PC-3 (cell line): ENCODE results near the gene ANKFN1. TPM values are rescaled to one million over a fixed set of nuclear protein-coding genes. Genes with fewer than 3 reads are reported as not detected.

Experiments
- ATAC-seq: fragments of 200-7000 bp; cut with Tn5 transposase; 2 replicates; pipeline ENCODE4 v1.9.1; 2020; ENCODE audit warnings: mild to moderate bottlenecking, moderate library complexity
- BruUV-seq: library from RNA; stranded (reverse); fragments of 400-500 nt; replicated peaks from 2 replicates; lab custom pipeline; 2021; lab: Mats Ljungman, UMichigan
- CTCF ChIA-PET: fragments of 300-600 bp; sonication (Branson Sonifier 250); formaldehyde crosslinking; loops from one replicate; lab custom pipeline; 2022; ENCODE audit warnings: antibody characterized with exemption; lab: Charles Lee
- POLR2A ChIA-PET: fragments of 300-600 bp; sonication (Branson Sonifier 250); formaldehyde crosslinking; loops from one replicate; lab custom pipeline; 2022; ENCODE audit warnings: antibody characterized with exemption; ENCODE audit not compliant: unreplicated experiment; lab: Charles Lee
- DNase-seq: peaks from one replicate; pipeline ENCODE4 v3.0.0-alpha.2; 2015
- H2AFZ ChIP-seq: fragments of 300-600 bp; sonication (generic); 2 replicates; pipeline ENCODE4 v1.6.0; 2016; ENCODE audit warnings: antibody characterized with exemption, low read length
- H3F3A ChIP-seq: fragments of 300-600 bp; sonication (generic); one replicate; pipeline ENCODE4 v1.6.0; 2017; ENCODE audit warnings: antibody characterized with exemption, low read length, control low read depth, mild to moderate bottlenecking; ENCODE audit not compliant: unreplicated experiment
- H3K27ac ChIP-seq: fragments of 300-600 bp; sonication (generic); 2 replicates; pipeline ENCODE4 v1.5.1; 2016; ENCODE audit warnings: mild to moderate bottlenecking, low read length
- H3K27me3 ChIP-seq: fragments of 300-600 bp; sonication (generic); 2 replicates; pipeline ENCODE4 v1.6.1; 2016; ENCODE audit warnings: low read length, mixed read lengths
- H3K36me3 ChIP-seq: fragments of 300-600 bp; sonication (generic); 2 replicates; pipeline ENCODE4 v1.6.1; 2016; ENCODE audit warnings: low read depth, mixed run types, low read length, mixed read lengths
- H3K4me1 ChIP-seq: fragments of 300-600 bp; sonication (generic); 2 replicates; pipeline ENCODE4 v1.5.1; 2016; ENCODE audit warnings: low read length; ENCODE audit not compliant: insufficient read depth
- H3K4me2 ChIP-seq: fragments of 300-600 bp; sonication (generic); 2 replicates; pipeline ENCODE4 v1.6.0; 2016; ENCODE audit warnings: low read length
- H3K4me3 ChIP-seq: fragments of 300-600 bp; sonication (generic); 2 replicates; pipeline ENCODE4 v1.5.1; 2016; ENCODE audit warnings: mild to moderate bottlenecking, low read length, mixed read lengths
- H3K79me2 ChIP-seq: fragments of 300-600 bp; sonication (generic); 2 replicates; pipeline ENCODE4 v1.6.1; 2017; ENCODE audit warnings: low read length, mixed read lengths
- H3K9ac ChIP-seq: fragments of 300-600 bp; sonication (generic); 2 replicates; pipeline ENCODE4 v1.6.0; 2016; ENCODE audit warnings: mild to moderate bottlenecking, low read length
- H3K9me2 ChIP-seq: fragments of 300-600 bp; sonication (generic); replicated peaks from 2 replicates; pipeline ENCODE4 v1.6.1; 2016; ENCODE audit warnings: mixed run types, low read length, mixed read lengths
- H3K9me3 ChIP-seq: fragments of 300-600 bp; sonication (generic); 2 replicates; pipeline ENCODE4 v1.6.1; 2016; ENCODE audit warnings: low read length, mixed read lengths
- H4K20me1 ChIP-seq: fragments of 300-600 bp; sonication (generic); 2 replicates; pipeline ENCODE4 v1.6.1; 2016; ENCODE audit warnings: low read length, mixed read lengths
- EZH2 ChIP-seq: fragments of 300-600 bp; sonication (generic); IDR thresholded peaks from one replicate; pipeline ENCODE4 v1.6.1; 2017; ENCODE audit warnings: antibody characterized with exemption, mild to moderate bottlenecking, low read length; ENCODE audit not compliant: unreplicated experiment
- EZH2phosphoT487 ChIP-seq: fragments of 300-600 bp; sonication (generic); IDR thresholded peaks from 2 replicates; pipeline ENCODE4 v1.6.1; 2018; ENCODE audit warnings: mild to moderate bottlenecking, antibody characterized with exemption, low read length, borderline replicate concordance
- intact Hi-C: fragments of 100-400 bp; cut with micrococcal nuclease; formaldehyde crosslinking; loops from 2 replicates; pipeline ENCODE4 v1.9.0; 2023
- total RNA-seq: library from RNA; depleted of rRNA; stranded (reverse); fragments of >200 nt; gene quantifications from 2 replicates; pipeline ENCODE4 v1.2.3, GENCODE V29; 2014
- TF ChIP-seq, protein P1 (sequence below): fragments of 300-600 bp; sonication (generic); conservative IDR thresholded peaks from 2 replicates; pipeline ENCODE4 v1.5.1; 2017; ENCODE audit warnings: antibody characterized with exemption, low read depth, mild to moderate bottlenecking, low read length

Gene ANKFN1
- total RNA-seq, 1 experiment from 2014 or later, result not detected

DNA sequence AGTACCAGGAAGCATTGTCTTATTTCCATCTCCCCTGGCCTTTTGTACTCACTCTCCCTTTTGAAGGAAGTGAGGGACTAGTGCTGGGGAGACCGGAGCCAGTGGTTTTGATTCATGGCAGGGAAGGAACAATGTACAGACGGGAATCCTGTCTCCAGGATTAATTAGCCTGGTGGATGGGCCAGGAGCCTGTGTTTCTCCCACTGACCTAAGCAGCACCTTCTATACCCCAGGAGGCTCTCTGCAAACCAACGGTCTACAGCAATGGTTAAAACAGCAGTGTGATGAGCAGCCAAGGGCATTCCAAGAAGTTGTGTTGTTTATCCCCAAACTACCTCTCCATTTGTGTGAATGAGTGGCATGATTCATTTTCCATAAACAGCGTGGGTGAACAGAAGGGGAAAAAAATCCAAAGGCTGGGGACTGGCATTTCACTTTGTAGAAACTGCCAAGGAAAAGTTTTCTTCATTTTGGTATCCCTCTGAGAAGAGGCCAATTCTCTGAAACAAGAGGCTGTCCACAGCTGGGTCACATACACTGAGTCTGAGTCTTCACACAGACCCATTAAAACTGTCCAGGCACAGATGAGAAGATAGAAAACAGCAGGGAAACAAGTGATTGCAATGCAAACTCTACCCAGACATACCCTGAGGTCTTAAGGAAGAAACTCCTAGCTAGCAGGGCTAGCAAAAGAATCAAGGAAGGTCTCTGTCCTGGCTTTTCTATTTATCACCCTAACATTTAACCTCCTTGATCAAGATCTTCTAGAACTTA lies 18.1 kb downstream of the ANKFN1 start:
- no peaks in the 10 kb centered on the region for H3K4me1 ChIP-seq
- no peak overlapping the region for H3K27ac ChIP-seq
- ChIA-PET POLR2A (no interaction called here), CTCF (no interaction called here)
- TF ChIP-seq, protein P1, sequence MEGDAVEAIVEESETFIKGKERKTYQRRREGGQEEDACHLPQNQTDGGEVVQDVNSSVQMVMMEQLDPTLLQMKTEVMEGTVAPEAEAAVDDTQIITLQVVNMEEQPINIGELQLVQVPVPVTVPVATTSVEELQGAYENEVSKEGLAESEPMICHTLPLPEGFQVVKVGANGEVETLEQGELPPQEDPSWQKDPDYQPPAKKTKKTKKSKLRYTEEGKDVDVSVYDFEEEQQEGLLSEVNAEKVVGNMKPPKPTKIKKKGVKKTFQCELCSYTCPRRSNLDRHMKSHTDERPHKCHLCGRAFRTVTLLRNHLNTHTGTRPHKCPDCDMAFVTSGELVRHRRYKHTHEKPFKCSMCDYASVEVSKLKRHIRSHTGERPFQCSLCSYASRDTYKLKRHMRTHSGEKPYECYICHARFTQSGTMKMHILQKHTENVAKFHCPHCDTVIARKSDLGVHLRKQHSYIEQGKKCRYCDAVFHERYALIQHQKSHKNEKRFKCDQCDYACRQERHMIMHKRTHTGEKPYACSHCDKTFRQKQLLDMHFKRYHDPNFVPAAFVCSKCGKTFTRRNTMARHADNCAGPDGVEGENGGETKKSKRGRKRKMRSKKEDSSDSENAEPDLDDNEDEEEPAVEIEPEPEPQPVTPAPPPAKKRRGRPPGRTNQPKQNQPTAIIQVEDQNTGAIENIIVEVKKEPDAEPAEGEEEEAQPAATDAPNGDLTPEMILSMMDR, result no peak
- TF ChIP-seq EZH2phosphoT487 (no peak), EZH2 (no peak)
- H3K9me3 ChIP-seq, result no peaks in the 10 kb centered on the region
- intact Hi-C loops, result no loop called here
- no peak overlapping the region for H3K4me3 ChIP-seq
- DNase-seq (no peak), ATAC-seq (no peak)
- H3K4me2 ChIP-seq, result no peak overlapping the region
- no peak overlapping the region for H2AFZ ChIP-seq
- H3K9ac ChIP-seq, result no peak overlapping the region
- H3K9me2 ChIP-seq, result no peaks in the 10 kb centered on the region
- H4K20me1 ChIP-seq, result no peaks in the 10 kb centered on the region
- no peaks in the 10 kb centered on the region for H3K79me2 ChIP-seq
- no peaks in the 10 kb centered on the region for H3K27me3 ChIP-seq
- H3K36me3 ChIP-seq, result no peaks in the 10 kb centered on the region
- no TSS peak for BruUV-seq
- H3F3A ChIP-seq, result no peaks in the 10 kb centered on the region

DNA sequence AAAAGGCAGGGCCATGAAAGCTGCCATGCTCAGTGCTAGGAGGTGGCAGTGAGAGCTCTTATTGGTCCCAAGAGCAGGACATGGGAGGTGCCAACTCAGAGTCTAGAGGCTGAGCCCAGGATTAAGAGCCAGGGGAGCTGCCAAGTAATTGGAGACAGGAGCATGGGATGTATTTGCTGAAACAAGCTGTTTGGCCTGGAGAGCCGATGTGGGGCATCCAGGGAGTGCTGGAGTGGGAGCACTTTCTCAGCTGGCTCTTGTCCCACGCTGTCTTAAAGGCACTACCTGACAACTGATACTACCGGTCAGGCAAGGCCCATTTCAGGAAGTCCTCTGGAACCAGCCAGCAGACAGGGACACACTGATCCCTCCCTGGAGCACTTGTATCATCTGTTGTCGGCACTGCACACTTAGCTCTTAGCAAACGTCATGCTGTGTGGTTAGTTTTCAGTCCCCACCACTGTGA lies 19.3 kb downstream of the ANKFN1 start:
- H3K9me3 ChIP-seq, result no peaks in the 10 kb centered on the region
- H3K9ac ChIP-seq, result no peak overlapping the region
- H3K4me2 ChIP-seq, result no peak overlapping the region
- H4K20me1 ChIP-seq, result no peaks in the 10 kb centered on the region
- H3K79me2 ChIP-seq, result no peaks in the 10 kb centered on the region
- intact Hi-C loops, result no loop called here
- H3F3A ChIP-seq, result no peaks in the 10 kb centered on the region
- CTCF ChIA-PET, result no interaction called here
- H3K9me2 ChIP-seq, result no peaks in the 10 kb centered on the region
- no peaks in the 10 kb centered on the region for H3K27me3 ChIP-seq
- DNase-seq (no peak), ATAC-seq (no peak)
- no peak overlapping the region for H3K4me3 ChIP-seq
- no peak overlapping the region for H3K27ac ChIP-seq
- H2AFZ ChIP-seq, result no peak overlapping the region
- TF ChIP-seq EZH2 (no peak), EZH2phosphoT487 (no peak)
- TF ChIP-seq, protein P1, result no peak
- no TSS peak for BruUV-seq
- no peaks in the 10 kb centered on the region for H3K4me1 ChIP-seq
- POLR2A ChIA-PET, result no interaction called here
- no peaks in the 10 kb centered on the region for H3K36me3 ChIP-seq

DNA sequence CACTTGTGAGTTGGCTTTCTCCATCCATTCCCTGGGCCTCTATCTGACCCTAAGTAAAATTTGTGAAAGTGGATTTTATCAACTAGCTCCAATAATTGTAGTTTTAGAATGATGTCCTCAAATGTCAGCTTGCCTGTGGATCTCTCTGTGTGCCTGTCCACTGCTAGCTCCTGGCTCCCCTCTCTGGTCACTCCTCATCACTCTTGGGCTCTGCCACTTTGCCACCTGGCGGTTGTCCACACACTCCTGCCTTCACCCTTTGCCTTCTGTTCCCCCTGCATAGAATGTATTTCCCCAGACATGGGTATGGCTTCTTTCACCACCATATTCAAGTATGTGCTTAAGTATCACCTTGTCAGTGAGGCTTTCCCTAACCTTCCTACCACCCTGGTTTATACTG lies 19.8 kb downstream of the ANKFN1 start:
- CTCF ChIA-PET, result no interaction called here
- intact Hi-C loops, result no loop called here
- no peak for DNase-seq
- no TSS peak for BruUV-seq
- no peaks in the 10 kb centered on the region for H3K36me3 ChIP-seq
- no peak for ATAC-seq
- no peaks in the 10 kb centered on the region for H4K20me1 ChIP-seq
- no peak overlapping the region for H3K9ac ChIP-seq
- H3K4me2 ChIP-seq, result no peak overlapping the region
- H3K9me2 ChIP-seq, result no peaks in the 10 kb centered on the region
- no peaks in the 10 kb centered on the region for H3F3A ChIP-seq
- H3K27me3 ChIP-seq, result no peaks in the 10 kb centered on the region
- H3K9me3 ChIP-seq, result no peaks in the 10 kb centered on the region
- H3K4me1 ChIP-seq, result no peaks in the 10 kb centered on the region
- TF ChIP-seq, protein P1, result no peak
- TF ChIP-seq EZH2, result no peak
- no peaks in the 10 kb centered on the region for H3K79me2 ChIP-seq
- no peak overlapping the region for H3K4me3 ChIP-seq
- no peak overlapping the region for H2AFZ ChIP-seq
- POLR2A ChIA-PET, result no interaction called here
- no peak overlapping the region for H3K27ac ChIP-seq
